DMS79 (cell line): ENCODE data around the gene HOXA6.

Experiments
- DNase-seq: peaks from one replicate; lab custom pipeline; 2025; lab: John Stamatoyannopoulos, UW

Gene HOXA6

DNA sequence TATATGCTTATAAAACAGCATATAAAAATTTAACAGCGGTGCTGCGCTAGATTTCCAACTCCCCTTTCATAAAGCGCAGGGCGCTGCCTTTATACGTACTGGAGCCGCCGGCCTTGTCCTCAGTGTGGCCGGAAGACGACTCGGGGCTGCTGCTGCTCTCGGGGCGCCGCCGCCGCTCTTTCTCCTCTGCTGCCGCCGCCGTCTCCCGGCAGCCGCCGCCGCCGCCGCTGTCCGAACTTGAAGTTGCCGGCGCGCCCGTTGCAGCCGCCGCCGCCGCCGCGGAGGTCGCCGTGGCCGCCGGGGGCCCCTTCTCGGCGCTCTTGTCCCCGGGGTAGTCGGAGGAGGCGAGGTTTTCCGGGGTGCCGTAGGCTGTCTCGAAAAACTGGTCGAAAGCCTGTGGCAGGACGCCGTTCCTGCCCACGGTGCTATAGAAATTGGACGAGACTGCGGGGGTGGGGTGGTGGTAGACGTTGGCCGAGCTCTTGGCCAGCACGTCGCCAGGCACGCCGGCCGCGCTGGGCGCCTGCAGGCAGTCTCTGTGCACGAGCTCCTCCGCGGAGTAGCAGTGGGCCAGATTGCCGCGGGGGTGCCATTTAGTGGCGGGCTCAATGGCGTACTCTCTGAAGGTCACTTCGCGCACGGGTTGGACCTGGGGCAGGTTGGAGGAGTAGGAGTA lies 36.9 kb upstream of the HOXA6 start:
- no peak for DNase-seq

DNA sequence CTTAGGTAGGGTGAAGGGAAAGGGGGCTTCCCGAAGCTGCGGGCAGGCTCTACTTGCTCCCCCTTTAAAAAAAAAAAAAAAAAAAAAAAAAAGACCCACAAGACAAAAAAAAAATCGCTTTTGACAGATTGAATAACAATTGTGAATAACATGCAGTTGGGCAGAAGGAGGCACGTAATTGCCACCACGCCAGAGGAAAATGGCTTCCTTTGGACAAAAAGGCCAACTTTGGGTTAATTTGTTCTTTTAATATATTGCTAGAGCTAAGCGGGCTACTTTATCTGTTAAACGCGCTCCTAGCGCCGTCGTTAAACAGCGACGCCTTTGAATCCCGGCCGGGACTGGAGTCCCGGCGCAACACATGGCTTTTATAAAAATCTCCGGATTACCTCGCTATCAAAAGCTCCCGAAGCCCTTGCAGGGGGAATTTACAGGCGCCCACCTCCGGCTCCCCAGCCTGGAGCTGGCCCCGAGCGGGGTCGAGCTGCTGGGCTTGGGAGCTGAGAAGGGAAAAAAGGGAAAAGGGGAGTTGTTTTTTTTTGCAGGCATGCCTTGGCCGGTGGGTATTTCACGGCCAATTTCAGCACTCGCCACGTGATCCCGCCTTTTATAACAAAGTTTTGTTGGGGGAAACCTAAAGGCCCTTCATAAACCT lies 36.2 kb upstream of the HOXA6 start:
- DNase-seq, result no peak

DNA sequence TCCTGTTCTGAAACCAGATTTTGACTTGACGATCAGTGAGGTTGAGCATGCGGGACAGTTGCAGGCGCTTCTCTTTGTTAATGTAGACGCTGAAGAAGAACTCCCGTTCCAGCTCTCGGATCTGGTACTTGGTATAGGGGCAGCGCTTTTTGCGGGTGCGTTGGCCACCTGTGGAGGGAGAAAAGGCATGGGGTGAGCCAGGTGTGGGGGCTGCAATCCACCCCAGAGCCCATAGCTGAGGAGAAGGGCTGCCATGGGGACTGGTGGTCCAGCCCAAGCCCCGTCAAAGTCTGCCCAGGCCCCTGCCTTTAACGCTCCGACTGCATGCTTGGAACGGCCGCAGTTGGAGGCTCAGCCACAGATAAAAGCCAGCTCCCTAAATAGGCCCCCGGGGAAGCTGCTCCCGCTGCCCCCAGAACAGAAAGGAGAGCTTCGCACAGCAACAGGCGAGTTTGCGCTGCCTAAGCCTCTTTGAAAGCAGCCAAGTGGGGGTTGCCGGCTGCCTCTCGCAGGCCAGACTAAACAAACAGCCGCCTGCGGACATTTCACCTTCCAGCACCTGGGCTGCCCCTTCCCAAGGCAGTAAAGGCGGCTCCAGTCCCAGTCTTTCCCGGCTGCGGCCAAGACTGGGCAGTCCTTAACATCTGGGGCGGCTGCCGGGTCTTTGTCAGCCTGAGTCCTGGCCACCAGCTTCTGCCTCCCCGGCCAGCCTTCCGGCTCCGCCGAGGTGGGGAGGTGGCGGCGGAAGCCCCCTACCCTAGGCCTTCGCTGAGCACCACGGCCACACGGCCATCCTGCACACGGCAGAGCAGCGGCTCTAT lies 35.5 kb upstream of the HOXA6 start:
- no peak for DNase-seq

DNA sequence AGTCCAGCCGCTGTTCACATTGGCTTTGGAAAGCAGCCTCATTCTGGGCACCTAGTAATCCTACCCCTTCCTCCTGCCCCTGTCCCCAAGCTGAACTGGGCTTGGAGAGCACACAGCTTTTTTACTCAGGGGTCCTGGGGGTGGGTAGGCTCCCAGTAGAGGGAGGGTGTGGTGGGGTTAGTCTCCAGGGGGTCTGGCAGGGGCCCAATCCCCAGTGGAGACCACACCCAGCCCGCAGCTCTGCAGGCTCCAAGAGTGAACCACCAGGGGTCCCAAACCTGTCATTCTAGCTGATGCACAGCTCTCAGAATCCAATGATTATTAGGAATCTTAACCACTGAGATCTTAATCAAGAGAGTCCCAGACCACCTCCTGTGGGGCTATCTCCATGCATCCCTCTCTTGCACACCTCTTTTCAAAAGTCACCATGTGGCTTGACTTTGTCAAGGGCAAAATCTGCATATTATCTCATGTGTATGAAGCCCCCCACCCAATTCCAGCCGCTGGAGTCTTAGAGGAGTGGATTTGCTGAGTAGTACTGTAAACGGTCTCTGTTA lies 34.8 kb upstream of the HOXA6 start:
- no peak for DNase-seq

DNA sequence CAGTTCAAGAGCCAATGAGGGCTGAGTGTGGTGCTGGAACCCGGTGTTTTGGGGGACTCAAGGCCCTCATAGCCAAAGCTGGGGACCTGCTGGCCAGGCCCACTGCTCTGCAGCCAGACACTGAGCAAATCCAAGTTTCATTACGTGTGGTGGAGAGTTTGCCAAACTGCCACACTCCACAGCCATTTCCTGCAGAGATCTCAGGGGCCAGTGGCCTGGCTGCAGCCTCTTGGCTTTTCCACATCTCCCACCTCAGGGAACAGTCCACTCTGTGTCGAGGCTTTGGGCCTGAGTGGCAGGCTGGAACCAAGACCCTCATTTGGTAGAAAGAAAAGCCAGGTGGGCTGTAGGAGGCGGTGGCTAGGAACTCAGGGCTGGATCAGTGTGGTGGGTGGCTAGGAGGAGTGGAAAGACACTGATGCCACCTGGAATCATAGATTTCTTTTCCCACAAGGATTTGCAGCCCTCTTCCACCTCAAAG lies 34.3 kb upstream of the HOXA6 start:
- DNase-seq, result no peak

DNA sequence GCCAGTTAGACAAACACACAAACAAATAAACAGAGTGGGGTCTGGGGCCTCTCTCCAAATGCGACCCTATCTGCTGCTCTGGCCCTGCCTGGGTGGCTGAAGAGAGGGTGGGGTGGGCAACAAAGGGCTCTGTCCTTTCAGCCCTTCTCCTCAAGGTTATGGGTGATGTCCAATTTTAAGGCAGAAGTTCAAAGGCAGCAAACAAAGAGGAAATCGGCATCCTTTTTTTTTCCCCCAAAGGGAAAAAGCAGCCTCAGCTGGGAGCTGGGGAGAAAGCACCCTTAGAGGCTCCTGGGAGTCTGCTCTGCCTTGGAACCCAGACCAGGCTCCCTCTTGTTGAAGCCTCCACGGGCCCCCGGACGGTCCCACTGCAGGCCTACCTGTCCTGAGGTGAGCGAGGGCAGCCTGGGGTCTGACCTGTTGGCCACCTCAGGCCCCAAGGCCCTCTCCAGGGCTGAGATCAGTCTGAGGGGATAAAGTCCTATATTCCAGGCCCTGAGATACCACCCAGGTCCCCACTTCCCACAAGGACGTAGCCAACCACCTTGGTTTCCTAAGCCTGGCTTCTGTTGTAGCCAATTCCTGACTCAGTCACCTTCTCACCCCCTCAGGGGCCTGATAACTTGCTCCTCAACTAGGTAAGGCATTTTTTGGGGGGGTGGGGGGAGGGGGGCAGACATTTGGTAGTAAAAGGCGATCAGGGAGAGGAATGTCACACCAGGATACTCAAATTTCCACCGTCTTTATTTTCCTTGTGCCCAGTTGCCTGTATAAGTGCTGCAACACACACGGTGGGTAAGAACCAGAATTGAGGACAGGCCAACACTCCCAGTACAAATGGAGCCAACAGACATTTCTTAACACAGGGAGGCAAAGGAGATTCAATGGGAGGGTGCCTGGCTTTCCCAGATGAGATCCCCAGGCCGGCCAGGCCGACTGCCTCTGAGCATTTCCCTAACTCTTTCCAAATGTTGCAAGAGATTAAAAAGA lies 33.2 kb upstream of the HOXA6 start:
- no peak for DNase-seq

DNA sequence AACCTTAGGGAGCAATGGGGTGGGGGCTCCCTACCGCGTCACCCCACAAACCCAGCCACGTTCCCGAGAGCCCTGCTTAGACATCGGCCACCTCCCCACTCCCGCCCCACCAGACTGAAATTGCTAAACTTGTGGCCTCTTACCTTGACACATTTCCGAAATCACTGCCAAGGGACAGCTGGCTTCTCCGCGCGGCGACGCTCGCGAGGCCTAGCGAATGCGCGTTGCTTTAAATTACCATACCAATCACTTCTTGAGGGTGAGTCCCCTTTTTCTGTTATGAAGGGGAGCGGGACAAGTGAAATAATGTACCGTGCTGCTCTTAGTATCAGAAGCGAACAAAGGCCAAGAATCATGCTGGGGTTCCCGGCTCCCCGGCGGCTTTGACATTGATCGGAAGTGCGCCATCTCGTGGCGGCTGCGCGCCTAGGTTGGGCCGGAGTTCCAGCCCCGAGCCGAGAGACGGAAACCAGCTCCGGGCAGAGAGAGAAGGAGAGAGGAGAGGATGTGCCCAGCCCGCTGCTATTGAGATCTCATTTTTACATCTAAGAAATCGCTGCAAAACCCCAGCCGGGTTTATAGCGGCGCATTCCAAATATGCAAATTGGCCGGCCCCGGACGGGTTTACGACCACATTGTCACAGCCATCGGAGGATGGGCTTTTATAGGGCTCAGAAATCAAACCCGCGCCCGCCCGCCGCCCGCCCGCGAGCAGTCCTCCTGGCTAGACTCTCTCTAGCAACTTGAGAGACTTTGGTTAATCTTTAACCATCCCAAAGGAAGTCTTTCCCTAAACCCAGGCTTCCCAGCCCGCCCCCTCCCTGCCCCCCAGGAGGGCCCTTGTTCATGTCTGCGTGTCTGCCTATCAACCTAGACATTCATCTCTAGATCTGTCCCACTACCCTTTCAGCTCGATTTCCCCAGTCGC lies 32.2 kb upstream of the HOXA6 start:
- DNase-seq, result no peak

DNA sequence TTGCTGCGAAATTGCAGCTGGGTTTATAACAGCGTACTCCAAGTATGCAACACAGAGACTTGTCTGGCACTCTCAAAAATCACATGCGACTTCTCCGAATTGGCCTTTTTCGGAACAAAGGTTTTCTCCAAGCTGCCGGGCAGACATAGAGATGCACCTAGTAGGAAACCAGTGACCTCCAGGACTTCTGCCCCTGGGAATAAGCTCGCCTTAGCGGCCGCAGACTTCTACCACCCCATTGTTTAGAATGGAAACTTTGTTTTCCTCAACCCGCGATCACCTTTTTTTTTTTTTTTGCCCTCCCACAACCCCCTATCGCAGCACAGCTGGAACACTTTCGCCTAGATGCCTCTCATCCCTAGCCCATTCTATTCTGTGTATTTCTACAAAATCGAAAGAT lies 31.5 kb upstream of the HOXA6 start:
- no peak for DNase-seq

DNA sequence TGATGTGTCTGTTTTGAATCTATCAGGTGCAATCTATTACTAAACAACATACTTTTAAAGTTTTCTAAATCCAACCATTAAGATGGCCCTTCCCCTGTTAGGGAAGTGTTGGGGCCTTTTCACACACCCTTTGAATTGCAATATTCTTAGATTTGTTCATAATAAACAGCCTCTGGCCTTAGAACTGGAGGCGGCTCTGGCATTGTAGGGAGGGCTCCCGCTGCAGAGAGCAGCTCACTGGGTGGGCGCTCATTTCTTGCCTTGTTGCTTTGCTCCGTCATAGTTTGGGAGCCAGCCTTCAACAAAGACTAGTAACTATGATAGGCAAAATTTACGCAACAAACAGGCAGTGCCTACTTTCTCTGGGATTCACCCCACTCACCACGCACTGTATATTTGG lies 30.8 kb upstream of the HOXA6 start:
- DNase-seq, result no peak

DNA sequence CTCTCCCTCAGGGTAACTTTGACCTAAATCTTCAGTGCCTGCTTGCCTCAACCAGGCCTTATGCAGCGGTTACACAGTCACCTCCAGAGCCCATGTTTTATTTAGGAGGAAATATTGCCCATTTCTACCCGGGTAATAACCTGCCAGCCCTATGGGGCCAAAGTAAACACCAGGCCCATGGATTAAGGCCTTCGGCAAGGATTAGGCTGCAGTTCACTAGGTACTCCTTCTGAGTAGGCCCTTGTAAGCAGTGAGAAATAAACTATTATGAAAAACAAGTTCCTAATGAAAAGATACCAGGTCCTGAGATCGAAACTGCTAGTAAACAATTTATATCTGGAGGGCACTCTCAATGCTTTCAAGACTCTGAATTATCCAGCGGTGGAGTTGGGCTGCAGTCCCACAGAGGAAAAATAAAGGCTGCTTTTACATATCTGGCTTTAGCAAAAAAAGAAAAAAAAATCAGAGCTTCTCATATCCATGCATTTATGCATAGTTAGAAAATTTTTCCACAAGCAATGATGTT lies 30.3 kb upstream of the HOXA6 start:
- no peak for DNase-seq

DNA sequence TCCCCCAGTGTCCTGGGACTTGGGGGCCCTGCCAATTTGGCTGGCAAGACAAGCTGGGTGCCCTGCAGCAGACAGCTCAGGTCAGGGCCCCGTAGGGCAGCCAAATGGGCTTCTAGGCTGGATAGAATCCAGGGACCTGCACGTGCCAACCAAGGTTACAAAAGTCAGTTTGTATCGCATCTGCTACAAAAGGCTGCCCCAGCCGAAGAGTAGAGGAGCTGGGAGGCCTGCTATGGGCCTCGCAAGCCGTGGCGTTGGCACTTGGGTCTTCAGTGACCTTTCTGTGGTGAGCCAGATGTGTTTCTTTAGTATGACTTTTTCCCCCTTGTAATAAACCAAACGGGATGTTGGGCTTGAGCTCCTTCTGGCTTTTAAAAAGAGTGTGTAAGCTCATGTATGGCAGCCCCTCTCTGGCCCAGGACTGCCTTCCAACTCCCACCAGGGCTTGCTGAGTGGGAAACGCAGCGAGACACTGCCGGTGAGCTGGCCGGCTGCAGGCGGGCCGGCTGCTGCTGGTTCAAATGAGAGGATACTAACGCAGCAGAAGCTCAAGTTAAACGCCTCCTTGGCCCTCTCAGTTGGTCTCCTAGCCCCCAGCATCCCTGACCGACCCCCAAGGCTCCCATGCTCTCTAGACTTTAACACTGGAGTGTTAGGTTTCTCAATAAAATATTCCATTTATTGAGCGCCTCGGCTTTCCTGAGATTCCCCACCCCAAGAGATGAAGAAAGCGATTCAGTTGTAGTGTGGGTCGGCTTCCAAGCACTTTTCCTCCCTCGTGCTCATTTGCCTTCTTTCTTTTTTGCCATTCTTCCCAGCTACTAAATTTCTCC lies 29.6 kb upstream of the HOXA6 start:
- DNase-seq, result no peak

DNA sequence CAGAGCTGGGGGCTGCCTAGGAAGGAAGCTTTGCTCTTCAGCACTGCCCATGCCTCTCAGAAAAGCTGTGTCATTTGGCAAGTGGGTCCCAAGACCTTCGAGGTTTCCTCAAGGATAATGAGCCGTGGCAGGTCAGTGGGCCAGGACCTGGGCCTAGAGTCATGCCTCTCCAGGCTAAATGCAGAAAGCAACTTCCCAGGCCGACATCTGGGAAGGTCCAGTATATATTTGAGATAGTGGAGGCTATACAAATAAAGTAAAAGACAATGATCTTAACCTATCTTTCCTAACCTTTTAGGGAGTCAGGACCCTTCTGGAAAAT lies 28.9 kb upstream of the HOXA6 start:
- no peak for DNase-seq

DNA sequence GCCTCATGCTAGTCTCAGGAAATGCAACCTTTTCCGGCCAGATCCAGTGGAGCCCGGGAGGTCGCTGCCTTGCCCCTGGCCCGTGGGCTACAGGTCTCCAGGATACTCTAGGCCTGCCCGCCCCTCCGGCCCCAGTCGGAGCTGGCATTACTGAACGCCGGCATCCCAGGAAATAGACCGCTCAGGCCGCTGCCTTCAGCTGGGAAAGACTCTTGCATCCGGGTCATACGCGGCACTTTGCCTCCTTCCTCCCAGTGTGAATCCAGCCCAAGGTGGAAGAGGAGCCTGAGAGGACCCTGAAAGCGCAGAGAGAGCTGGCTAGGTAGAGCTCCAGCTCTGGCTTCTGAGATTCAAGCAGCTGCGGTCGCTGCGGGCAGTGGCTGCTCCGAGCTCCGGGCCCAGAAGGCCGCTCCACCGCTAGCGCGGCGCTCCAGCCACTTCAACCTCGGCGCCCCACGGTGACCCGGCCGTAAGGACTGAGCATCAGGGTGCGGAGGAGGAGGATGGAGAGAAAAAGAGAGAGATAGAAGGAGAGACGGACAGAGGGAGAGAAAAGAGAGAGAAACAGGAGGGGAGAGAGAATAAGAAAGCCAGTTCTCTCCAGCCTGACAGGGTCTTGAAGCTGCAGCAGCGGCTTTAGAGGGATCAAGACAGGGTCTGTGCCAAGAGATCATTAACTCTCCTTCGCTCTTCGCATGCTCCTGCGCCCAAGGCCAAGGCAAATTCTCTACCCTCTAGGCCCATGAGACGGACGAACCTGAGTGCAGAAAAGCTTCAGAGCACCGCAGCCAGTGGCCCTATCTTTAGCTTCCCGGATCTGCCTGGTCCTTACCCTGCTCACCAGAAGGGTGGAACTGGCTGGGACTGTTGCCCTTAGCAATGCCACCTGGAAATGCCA lies 28.3 kb upstream of the HOXA6 start:
- DNase-seq, result no peak

DNA sequence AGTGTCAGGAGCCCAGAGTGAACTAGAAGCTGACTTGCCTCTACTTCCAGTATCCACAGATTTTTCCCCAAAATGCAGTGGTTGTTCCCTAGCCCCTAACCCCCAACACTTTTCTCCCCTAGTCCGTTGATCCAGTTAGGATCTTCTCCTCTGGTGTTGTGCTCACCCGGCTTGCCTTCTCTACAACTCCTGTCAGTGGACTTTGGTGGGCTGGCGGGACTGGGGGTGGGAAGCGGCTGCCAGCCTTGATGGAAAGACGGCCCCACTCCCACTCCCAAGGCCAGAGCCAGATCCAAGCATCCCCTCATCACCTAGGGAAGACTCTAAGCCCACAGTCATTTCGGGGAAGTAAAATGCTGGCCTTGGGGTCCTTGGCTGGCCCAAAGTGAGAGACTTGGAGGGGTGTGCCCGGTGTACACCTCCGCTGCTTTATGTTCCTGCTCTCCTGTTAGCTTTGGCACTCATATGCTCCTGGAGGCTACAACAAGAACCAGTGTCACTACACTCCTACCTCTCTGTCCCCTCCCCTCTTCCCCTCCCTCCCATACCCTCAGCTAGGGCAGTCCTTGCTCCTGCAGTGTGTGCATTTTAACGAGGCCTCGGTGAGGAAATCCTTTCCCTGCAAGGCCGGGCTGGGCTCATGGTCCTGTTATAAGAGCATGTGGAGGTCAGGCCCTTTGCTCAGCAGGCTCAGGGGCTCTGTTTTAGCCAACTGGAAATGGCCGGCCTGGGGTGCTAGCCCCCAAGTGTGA lies 27.5 kb upstream of the HOXA6 start:
- no peak for DNase-seq

DNA sequence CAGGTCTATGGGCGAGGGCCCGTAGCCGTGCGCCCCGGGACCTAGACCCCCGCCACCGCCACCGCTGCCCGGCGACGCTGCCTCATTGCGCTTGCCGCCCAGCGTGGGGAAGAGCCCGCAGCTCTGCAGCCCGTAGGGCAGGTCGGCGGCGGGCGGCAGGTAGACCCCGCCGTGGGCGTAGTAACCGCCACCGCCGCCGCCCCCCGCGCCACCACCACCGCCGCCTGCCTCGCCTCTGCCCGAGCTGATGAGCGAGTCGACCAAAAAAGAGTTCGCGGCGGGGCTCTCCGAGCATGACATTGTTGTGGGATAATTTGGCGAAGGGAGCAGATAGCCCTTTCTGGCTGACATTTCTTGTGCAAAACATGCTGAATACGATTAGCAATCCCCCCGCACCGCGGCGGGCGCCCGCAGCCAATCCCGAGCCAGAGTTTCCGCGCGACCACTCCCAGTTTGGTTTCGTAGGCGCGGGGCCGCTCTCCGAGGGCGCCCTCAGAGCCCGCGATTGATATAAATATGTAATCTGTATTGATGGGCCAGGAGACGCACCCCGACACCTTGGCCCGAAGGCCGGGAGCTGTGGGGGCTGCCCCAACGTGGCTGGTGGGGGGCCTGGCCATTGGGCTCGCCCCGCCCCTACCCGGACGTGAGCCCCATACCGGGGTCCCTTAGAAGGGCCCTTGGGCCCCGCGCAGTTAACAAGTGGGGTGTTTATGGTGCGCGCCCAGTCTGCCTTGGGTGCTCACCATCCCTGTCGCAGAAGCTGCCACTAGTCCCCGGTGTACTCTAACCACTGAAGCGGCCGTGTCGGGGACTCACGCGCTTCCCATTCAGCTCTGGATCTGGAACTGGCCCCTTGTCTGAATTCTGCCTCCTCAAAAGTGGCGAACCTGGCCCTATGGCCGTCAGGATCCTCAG lies 26.6 kb upstream of the HOXA6 start, which contains the start of gene HOXA10:
HOXA10 (minus strand) TSS at position 365 of the 918 bp plus-strand sequence; CDS start at position 351, 14 bp downstream.
- no peak for DNase-seq

DNA sequence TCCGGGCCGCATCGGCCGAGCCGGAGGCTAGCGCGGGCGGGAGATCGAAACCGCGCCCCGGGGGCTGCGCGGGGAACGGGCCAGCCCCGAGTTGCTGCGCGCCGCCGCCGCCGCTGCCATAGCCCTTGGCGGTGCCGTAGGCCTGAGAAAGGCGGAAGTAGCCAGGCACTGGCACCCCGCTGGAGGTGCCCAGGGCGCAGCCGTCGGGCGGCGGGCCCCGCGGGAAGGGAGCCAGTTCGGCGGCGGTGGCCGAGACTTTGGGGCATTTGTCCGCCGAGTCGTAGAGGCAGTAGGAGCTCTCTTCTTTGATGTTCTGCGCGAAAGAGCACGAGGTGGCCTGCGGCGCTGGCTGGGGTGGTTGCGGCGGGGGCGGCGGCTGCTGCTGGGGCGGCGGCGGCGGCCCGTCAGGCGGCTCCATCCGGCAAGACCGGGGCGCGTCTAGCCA lies 26.0 kb upstream of the HOXA6 start:
- no peak for DNase-seq
